ENCODE data around the gene IFI27L2.

DNA sequence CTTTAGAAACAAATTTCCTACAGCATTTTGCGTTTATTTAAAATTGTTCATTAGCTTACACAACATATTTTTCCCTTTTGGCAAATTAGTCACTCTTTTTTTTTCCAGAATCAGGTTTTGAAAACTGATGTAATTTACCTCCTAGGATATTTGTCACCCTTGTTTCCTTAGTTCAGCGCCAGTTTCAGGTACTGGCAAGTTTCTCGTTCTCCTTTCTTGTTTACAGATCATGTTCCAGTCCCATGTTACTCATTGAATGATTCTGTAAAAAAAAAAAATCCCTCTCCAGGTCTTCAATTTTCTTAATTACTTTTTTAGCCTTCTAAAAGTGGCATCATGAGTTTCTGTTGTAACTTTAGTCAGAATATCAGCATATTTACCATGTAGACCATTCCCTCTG, 47.4 kb upstream of the IFI27L2 start:
- no peak for TF ChIP-seq POLR2A (IDR thresholded peaks at IDR 0.05)
- TF ChIP-seq CTCF (IDR thresholded peaks at IDR 0.05): no peak
- no peak for TF ChIP-seq POLR2AphosphoS5 (IDR thresholded peaks at IDR 0.05)

All from stomach (tissue), 4 donors.